Measurements from ENCODE around the gene C12orf57. TPM values are rescaled to one million over a fixed set of nuclear protein-coding genes. Genes with fewer than 3 reads are reported as not detected.
A peak's percentile ranks its signal among the peaks of the same experiment; 100 is the strongest.

The C12orf57 gene
- total and polyA plus RNA-seq, 9 of the 15 experiments (the other 6 are each of a cell fraction or from before 2014, with no cell fraction given): 26.7 to 191 (median 107) TPM

DNA sequence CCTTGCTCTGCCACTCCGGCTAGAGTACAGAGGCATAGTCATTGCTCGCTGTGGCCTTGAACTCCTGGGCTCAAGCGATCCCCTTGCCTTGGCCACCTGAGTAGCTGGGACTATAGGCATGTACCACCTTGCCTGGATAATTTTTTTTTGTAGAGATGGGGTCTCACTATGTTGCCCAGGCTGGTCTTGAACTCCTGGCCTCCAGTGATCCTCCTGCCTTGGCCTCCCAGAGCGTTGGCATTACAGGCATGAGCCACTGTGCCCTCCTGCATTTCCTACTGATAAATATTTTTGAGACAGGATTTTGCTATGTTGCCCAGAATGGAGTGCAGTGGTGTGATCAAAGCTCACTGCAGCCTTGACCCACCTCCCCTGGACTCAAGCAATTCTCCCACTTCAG, 36.3 kb downstream of the C12orf57 start:
- no peak overlapping the region for H3K9ac ChIP-seq (ENCODE audit: insufficient read depth in 1 of 2, low read depth in 2 of 2, low read length in 2 of 2)
- peaks cover 83% of the 10 kb centered on the region for H3K36me3 ChIP-seq (ENCODE audit: control insufficient read depth, insufficient read depth, low read length)
- no peaks in the 10 kb centered on the region for H3K9me1 ChIP-seq (ENCODE audit: control insufficient read depth, insufficient read depth, low read length)
- TF ChIP-seq, protein P1, sequence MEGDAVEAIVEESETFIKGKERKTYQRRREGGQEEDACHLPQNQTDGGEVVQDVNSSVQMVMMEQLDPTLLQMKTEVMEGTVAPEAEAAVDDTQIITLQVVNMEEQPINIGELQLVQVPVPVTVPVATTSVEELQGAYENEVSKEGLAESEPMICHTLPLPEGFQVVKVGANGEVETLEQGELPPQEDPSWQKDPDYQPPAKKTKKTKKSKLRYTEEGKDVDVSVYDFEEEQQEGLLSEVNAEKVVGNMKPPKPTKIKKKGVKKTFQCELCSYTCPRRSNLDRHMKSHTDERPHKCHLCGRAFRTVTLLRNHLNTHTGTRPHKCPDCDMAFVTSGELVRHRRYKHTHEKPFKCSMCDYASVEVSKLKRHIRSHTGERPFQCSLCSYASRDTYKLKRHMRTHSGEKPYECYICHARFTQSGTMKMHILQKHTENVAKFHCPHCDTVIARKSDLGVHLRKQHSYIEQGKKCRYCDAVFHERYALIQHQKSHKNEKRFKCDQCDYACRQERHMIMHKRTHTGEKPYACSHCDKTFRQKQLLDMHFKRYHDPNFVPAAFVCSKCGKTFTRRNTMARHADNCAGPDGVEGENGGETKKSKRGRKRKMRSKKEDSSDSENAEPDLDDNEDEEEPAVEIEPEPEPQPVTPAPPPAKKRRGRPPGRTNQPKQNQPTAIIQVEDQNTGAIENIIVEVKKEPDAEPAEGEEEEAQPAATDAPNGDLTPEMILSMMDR (IDR thresholded peaks at IDR 0.05 in 2 of 3, conservative IDR thresholded peaks at IDR 0.05 in 1 of 3; ENCODE audit: insufficient read depth in 2 of 3, low read depth in 1 of 3, low read length in 3 of 3): no peak
- TF ChIP-seq ZNF121 (CRISPR knock-in tag; conservative IDR thresholded peaks at IDR 0.05): peak; percentile 79
- CTCF ChIA-PET (ENCODE audit: low intra/inter-chr PET ratio): no interaction called here
- DNase-seq (ENCODE audit: extremely low read depth in 1 of 4, low spot score in 3 of 4) (no peak), ATAC-seq (no peak), FAIRE-seq (no peak)
- no peak overlapping the region for H3K4me3 ChIP-seq
- no TSS peak for BruUV-seq (replicated peaks)
- in situ Hi-C loops (cut with MboI) (no loop called here), intact Hi-C loops (cut with micrococcal nuclease) (no loop called here)
- WGBS (ENCODE audit: insufficient coverage, low coverage, missing lambda C conversion rate): 89% methylated on average over 4 of the region's 4 CpGs
- POLR2A ChIA-PET: no interaction called here
- no peaks in the 10 kb centered on the region for H3K79me2 ChIP-seq (ENCODE audit: control insufficient read depth, insufficient read depth, low read length)
- H3K4me2 ChIP-seq (ENCODE audit: insufficient read depth, low read length): no peak overlapping the region
- no peak overlapping the region for H2AFZ ChIP-seq (ENCODE audit: low read depth, low read length)
- no peaks in the 10 kb centered on the region for H3K9me3 ChIP-seq (replicated peaks; ENCODE audit: control insufficient read depth, insufficient read depth, low read depth, low read length)
- H3K4me1 ChIP-seq (replicated peaks in 1 of 2; ENCODE audit: control insufficient read depth in 2 of 2, insufficient read depth in 2 of 2, low read length in 2 of 2): peaks cover 0 to 4% of the 10 kb centered on the region in 2 experiments; a peak in 1 of 5 replicates
- no peak overlapping the region for H3K27ac ChIP-seq (ENCODE audit: extremely low read depth, low read depth, low read length)
- no peaks in the 10 kb centered on the region for H4K20me1 ChIP-seq (replicated peaks; ENCODE audit: control insufficient read depth, insufficient read depth, low read length)
- no peaks in the 10 kb centered on the region for H3K27me3 ChIP-seq (ENCODE audit: control insufficient read depth in 2 of 2, insufficient read depth in 2 of 2, low read length in 2 of 2)

DNA sequence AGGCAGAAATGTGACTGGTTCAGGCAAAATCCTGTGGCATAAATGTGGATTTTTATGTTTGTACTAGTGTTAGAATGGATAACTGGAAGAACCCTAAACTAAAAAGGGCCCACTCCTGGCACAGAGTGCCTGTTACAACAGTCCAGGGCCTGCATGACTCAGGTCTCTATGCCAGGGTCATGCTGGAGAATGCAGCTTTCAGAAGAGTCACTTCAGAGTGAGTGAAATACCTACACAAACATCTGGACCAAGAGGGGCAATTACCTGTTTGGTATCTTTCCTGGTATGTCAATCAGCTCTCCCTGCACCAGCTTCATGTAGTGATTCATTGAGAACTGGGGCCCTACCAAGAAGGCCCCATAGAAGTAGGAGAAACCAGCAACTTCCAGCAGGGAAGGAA, 36.9 kb downstream of the C12orf57 start:
- Histone ChIP-seq H4K20me1 (replicated peaks; ENCODE audit: control insufficient read depth, insufficient read depth, low read length) (no peaks in the 10 kb centered on the region), H3K4me1 (replicated peaks in 1 of 2; ENCODE audit: control insufficient read depth in 2 of 2, insufficient read depth in 2 of 2, low read length in 2 of 2) (peaks cover 0 to 4% of the 10 kb centered on the region in 2 experiments; a peak in 1 of 5 replicates), H3K9me1 (ENCODE audit: control insufficient read depth, insufficient read depth, low read length) (no peaks in the 10 kb centered on the region), H3K79me2 (ENCODE audit: control insufficient read depth, insufficient read depth, low read length) (no peaks in the 10 kb centered on the region), H3K4me2 (ENCODE audit: insufficient read depth, low read length) (no peak overlapping the region), H3K36me3 (ENCODE audit: control insufficient read depth, insufficient read depth, low read length) (peaks cover 77% of the 10 kb centered on the region), H2AFZ (ENCODE audit: low read depth, low read length) (no peak overlapping the region), H3K9me3 (replicated peaks; ENCODE audit: control insufficient read depth, insufficient read depth, low read depth, low read length) (no peaks in the 10 kb centered on the region), H3K4me3 (no peak overlapping the region), H3K27ac (ENCODE audit: extremely low read depth, low read depth, low read length) (no peak overlapping the region), H3K27me3 (ENCODE audit: control insufficient read depth in 2 of 2, insufficient read depth in 2 of 2, low read length in 2 of 2) (no peaks in the 10 kb centered on the region), H3K9ac (ENCODE audit: insufficient read depth in 1 of 2, low read depth in 2 of 2, low read length in 2 of 2) (no peak overlapping the region)
- intact Hi-C loops (cut with micrococcal nuclease) (no loop called here), in situ Hi-C loops (cut with MboI) (no loop called here)
- ATAC-seq (no peak), FAIRE-seq (no peak), DNase-seq (ENCODE audit: extremely low read depth in 1 of 4, low spot score in 3 of 4) (no peak)
- ChIA-PET CTCF (ENCODE audit: low intra/inter-chr PET ratio) (no interaction called here), POLR2A (interaction anchor here (1.0 kb wide), 1 partner anchor 16 kb away, joined by 3 read pairs; no protein-coding TSS in a partner anchor)
- BruUV-seq (replicated peaks): no TSS peak
- TF ChIP-seq, protein P2, sequence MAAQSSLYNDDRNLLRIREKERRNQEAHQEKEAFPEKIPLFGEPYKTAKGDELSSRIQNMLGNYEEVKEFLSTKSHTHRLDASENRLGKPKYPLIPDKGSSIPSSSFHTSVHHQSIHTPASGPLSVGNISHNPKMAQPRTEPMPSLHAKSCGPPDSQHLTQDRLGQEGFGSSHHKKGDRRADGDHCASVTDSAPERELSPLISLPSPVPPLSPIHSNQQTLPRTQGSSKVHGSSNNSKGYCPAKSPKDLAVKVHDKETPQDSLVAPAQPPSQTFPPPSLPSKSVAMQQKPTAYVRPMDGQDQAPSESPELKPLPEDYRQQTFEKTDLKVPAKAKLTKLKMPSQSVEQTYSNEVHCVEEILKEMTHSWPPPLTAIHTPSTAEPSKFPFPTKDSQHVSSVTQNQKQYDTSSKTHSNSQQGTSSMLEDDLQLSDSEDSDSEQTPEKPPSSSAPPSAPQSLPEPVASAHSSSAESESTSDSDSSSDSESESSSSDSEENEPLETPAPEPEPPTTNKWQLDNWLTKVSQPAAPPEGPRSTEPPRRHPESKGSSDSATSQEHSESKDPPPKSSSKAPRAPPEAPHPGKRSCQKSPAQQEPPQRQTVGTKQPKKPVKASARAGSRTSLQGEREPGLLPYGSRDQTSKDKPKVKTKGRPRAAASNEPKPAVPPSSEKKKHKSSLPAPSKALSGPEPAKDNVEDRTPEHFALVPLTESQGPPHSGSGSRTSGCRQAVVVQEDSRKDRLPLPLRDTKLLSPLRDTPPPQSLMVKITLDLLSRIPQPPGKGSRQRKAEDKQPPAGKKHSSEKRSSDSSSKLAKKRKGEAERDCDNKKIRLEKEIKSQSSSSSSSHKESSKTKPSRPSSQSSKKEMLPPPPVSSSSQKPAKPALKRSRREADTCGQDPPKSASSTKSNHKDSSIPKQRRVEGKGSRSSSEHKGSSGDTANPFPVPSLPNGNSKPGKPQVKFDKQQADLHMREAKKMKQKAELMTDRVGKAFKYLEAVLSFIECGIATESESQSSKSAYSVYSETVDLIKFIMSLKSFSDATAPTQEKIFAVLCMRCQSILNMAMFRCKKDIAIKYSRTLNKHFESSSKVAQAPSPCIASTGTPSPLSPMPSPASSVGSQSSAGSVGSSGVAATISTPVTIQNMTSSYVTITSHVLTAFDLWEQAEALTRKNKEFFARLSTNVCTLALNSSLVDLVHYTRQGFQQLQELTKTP (IDR thresholded peaks at IDR 0.05; ENCODE audit: low read depth in 1 of 2, partially characterized antibody in 2 of 2): no peak
- TF ChIP-seq SAP30 (IDR thresholded peaks at IDR 0.05; ENCODE audit: borderline replicate concordance, insufficient read depth, low read depth, low read length, poor library complexity, severe bottlenecking) (no peak), SAFB (IDR thresholded peaks at IDR 0.05; ENCODE audit: borderline replicate concordance, low read depth, low read length) (no peak), MIER1 (IDR thresholded peaks at IDR 0.05; ENCODE audit: low read depth) (no peak), HMG20B (CRISPR knock-in tag; IDR thresholded peaks at IDR 0.05) (no peak), SMAD4 (CRISPR knock-in tag; conservative IDR thresholded peaks at IDR 0.05) (no peak)
- TF ChIP-seq, protein P3, sequence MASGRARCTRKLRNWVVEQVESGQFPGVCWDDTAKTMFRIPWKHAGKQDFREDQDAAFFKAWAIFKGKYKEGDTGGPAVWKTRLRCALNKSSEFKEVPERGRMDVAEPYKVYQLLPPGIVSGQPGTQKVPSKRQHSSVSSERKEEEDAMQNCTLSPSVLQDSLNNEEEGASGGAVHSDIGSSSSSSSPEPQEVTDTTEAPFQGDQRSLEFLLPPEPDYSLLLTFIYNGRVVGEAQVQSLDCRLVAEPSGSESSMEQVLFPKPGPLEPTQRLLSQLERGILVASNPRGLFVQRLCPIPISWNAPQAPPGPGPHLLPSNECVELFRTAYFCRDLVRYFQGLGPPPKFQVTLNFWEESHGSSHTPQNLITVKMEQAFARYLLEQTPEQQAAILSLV (tag; IDR thresholded peaks at IDR 0.05): no peak
